HepG2 (cell line): ENCODE results near the gene SMOC1. TPM values are rescaled to one million over a fixed set of nuclear protein-coding genes. Genes with fewer than 3 reads are reported as not detected.

Experiments
- ATRX ChIP-seq: sonication (generic); formaldehyde crosslinking; IDR thresholded peaks from 2 replicates; pipeline ENCODE4 v1.4.0; 2020; ENCODE audit warnings: missing genetic modification reagents, borderline replicate concordance
- GATAD1 ChIP-seq: IDR thresholded peaks from 2 replicates; pipeline ENCODE4 v1.6.1; 2016; ENCODE audit warnings: missing genetic modification reagents, missing compliant biosample characterization
- HNF4G ChIP-seq, 2 experiments: sonication (generic) in 1 of 2; formaldehyde crosslinking in 1 of 2; IDR thresholded peaks; 2 replicates each; pipeline versions ENCODE4 v1.4.0 to v1.6.1; 2011 to 2020; ENCODE audit warnings: borderline replicate concordance in 2 of 2, low read depth in 2 of 2, mild to moderate bottlenecking in 2 of 2, low read length in 1 of 2, missing genetic modification reagents in 1 of 2, moderate library complexity in 1 of 2
- NKX3-1 ChIP-seq: sonication (generic); formaldehyde crosslinking; IDR thresholded peaks from 2 replicates; pipeline ENCODE4 v1.5.0; 2020; ENCODE audit warnings: missing genetic modification reagents
- NR2F1 ChIP-seq, 2 experiments: fragments of 450-650 bp in 1 of 2; formaldehyde crosslinking in 1 of 2; IDR thresholded peaks; 2 replicates each; pipeline versions ENCODE4 v1.5.0 to v1.6.1; 2016 to 2020; ENCODE audit warnings: mild to moderate bottlenecking in 1 of 2, missing compliant biosample characterization in 1 of 2, missing genetic modification reagents in 1 of 2, moderate library complexity in 1 of 2
- SMAD3 ChIP-seq: sonication (generic); formaldehyde crosslinking; IDR thresholded peaks from 2 replicates; pipeline ENCODE4 v1.4.0; 2020; ENCODE audit warnings: missing genetic modification reagents
- SNAPC2 ChIP-seq: sonication (generic); formaldehyde crosslinking; IDR thresholded peaks from 2 replicates; pipeline ENCODE4 v1.8.1; 2022; ENCODE audit warnings: mild to moderate bottlenecking, missing genetic modification reagents
- TCF12 ChIP-seq, 2 experiments: fragments of 450-650 bp in 1 of 2; sonication (generic) in 1 of 2; formaldehyde crosslinking in 1 of 2; IDR thresholded peaks; 2 replicates each; pipeline versions ENCODE4 v1.6.1 to v1.8.0; 2017 to 2022; ENCODE audit warnings: antibody characterized with exemption in 1 of 2, mild to moderate bottlenecking in 1 of 2, missing genetic modification reagents in 1 of 2, moderate library complexity in 1 of 2
- TEAD2 ChIP-seq: sonication (generic); formaldehyde crosslinking; IDR thresholded peaks from 2 replicates; pipeline ENCODE4 v1.9.0; 2021; ENCODE audit warnings: missing genetic modification reagents
- ZFP36L2 ChIP-seq: sonication (generic); formaldehyde crosslinking; IDR thresholded peaks from 2 replicates; pipeline ENCODE4 v1.4.0; 2020; ENCODE audit warnings: missing genetic modification reagents
- ZKSCAN5 ChIP-seq: sonication (generic); formaldehyde crosslinking; IDR thresholded peaks from 2 replicates; pipeline ENCODE4 v1.5.1; 2020; ENCODE audit warnings: mild to moderate bottlenecking, missing genetic modification reagents
- ZMAT3 ChIP-seq: sonication (generic); formaldehyde crosslinking; conservative IDR thresholded peaks from 2 replicates; pipeline ENCODE4 v1.7.0; 2021; ENCODE audit warnings: missing genetic modification reagents
- ZNF121 ChIP-seq: sonication (generic); formaldehyde crosslinking; IDR thresholded peaks from 2 replicates; pipeline ENCODE4 v1.5.0; 2020; ENCODE audit warnings: mild to moderate bottlenecking, missing genetic modification reagents
- ZNF44 ChIP-seq: sonication (generic); formaldehyde crosslinking; IDR thresholded peaks from 2 replicates; pipeline ENCODE4 v1.5.1; 2020; ENCODE audit warnings: mild to moderate bottlenecking, missing genetic modification reagents
- ZNF788 ChIP-seq: sonication (generic); formaldehyde crosslinking; IDR thresholded peaks from 2 replicates; pipeline ENCODE4 v1.5.0; 2020; ENCODE audit warnings: mild to moderate bottlenecking, missing genetic modification reagents, borderline replicate concordance
- ZSCAN9 ChIP-seq: IDR thresholded peaks from 2 replicates; pipeline ENCODE4 v1.6.1; 2016; ENCODE audit warnings: borderline replicate concordance
- polyA plus RNA-seq, 8 experiments: library from polyadenylated mRNA; depleted of rRNA in 3 of 8; stranded (reverse) in 7 of 8; unstranded in 1 of 8; fragments of >200 nt; fragmentation: Illumina TruSeq in 4 of 8; extraction: Trizol in 4 of 8; gene quantifications; 2 replicates each; pipeline versions ENCODE4 v1.2.1 to v1.2.3, GENCODE V29; 2011 to 2016; ENCODE audit warnings: low read depth in 4 of 8, missing spikeins in 1 of 8, mixed read lengths in 1 of 8; ENCODE audit not compliant: insufficient read depth in 1 of 8
- total RNA-seq, 5 experiments: library from RNA; depleted of rRNA; stranded (reverse); fragments of >200 nt; fragmentation: Illumina TruSeq; extraction: Trizol; gene quantifications; 2 replicates each; pipeline ENCODE4 v1.2.3, GENCODE V29; 2016; ENCODE audit warnings: low read depth in 1 of 5
- TF ChIP-seq, protein P1 (sequence below): sonication (generic); formaldehyde crosslinking; IDR thresholded peaks from 2 replicates; pipeline ENCODE4 v1.9.0; 2022; ENCODE audit warnings: low read depth, missing genetic modification reagents
- TF ChIP-seq, protein P2 (sequence below), 2 experiments: fragments of 450-650 bp in 1 of 2; sonication (generic) in 1 of 2; formaldehyde crosslinking; IDR thresholded peaks; 2 replicates each; pipeline versions ENCODE4 v1.5.0 to v1.8.0; 2020 to 2022; ENCODE audit warnings: mild to moderate bottlenecking in 1 of 2, missing genetic modification reagents in 1 of 2
- TF ChIP-seq, protein P3 (sequence below): sonication (generic); formaldehyde crosslinking; IDR thresholded peaks from 2 replicates; pipeline ENCODE4 v1.4.0; 2020; ENCODE audit warnings: missing genetic modification reagents
- TF ChIP-seq, protein P4 (sequence below): sonication (generic); formaldehyde crosslinking; IDR thresholded peaks from 2 replicates; pipeline ENCODE4 v1.5.1; 2020; ENCODE audit warnings: mild to moderate bottlenecking, missing genetic modification reagents
- TF ChIP-seq, protein P5 (sequence below): sonication (generic); formaldehyde crosslinking; IDR thresholded peaks from 2 replicates; pipeline ENCODE4 v1.4.0; 2020; ENCODE audit warnings: missing genetic modification reagents, mild to moderate bottlenecking, borderline replicate concordance

SMOC1 gene
- total and polyA plus RNA-seq, 2 of the 13 experiments (the other 11 are each of a cell fraction or from before 2014, with no cell fraction given): 17.8 to 35.6 TPM

DNA sequence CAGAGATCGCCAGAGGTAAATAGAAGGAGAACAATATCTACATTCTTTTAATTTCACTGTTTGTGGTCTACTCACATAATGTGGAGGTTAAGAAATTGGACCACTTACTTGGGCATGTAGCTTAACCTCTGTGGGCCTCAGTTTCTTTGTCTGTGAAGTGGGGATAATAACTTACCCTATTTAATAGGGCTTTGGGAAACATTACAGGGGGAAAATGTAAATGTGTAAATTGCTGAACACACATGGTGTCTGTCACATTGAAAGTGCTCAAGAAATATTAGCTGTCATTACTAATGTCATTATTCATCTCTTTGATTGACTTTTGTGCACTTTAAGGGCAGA, 169.1 kb downstream of the SMOC1 start (continued):
- TF ChIP-seq, protein P1, sequence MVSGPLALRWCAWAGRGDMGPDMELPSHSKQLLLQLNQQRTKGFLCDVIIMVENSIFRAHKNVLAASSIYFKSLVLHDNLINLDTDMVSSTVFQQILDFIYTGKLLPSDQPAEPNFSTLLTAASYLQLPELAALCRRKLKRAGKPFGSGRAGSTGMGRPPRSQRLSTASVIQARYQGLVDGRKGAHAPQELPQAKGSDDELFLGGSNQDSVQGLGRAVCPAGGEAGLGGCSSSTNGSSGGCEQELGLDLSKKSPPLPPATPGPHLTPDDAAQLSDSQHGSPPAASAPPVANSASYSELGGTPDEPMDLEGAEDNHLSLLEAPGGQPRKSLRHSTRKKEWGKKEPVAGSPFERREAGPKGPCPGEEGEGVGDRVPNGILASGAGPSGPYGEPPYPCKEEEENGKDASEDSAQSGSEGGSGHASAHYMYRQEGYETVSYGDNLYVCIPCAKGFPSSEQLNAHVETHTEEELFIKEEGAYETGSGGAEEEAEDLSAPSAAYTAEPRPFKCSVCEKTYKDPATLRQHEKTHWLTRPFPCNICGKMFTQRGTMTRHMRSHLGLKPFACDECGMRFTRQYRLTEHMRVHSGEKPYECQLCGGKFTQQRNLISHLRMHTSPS (CRISPR knock-in tag): no peak
- no peak for TF ChIP-seq ZMAT3 (CRISPR knock-in tag)
- 0 out of 2 replicates have a peak, but pooled peaks have one; percentile 37 for TF ChIP-seq NKX3-1 (CRISPR knock-in tag)
- TF ChIP-seq ZNF44 (CRISPR knock-in tag): no peak
- no peak for TF ChIP-seq ZNF788
- TF ChIP-seq, protein P2, sequence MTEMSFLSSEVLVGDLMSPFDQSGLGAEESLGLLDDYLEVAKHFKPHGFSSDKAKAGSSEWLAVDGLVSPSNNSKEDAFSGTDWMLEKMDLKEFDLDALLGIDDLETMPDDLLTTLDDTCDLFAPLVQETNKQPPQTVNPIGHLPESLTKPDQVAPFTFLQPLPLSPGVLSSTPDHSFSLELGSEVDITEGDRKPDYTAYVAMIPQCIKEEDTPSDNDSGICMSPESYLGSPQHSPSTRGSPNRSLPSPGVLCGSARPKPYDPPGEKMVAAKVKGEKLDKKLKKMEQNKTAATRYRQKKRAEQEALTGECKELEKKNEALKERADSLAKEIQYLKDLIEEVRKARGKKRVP (CRISPR knock-in tag; IDR thresholded peaks at IDR 0.05): no peak
- no peak for TF ChIP-seq GATAD1
- no peak for TF ChIP-seq ZKSCAN5 (CRISPR knock-in tag)
- TF ChIP-seq, protein P3, sequence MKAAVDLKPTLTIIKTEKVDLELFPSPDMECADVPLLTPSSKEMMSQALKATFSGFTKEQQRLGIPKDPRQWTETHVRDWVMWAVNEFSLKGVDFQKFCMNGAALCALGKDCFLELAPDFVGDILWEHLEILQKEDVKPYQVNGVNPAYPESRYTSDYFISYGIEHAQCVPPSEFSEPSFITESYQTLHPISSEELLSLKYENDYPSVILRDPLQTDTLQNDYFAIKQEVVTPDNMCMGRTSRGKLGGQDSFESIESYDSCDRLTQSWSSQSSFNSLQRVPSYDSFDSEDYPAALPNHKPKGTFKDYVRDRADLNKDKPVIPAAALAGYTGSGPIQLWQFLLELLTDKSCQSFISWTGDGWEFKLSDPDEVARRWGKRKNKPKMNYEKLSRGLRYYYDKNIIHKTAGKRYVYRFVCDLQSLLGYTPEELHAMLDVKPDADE (CRISPR knock-in tag): no peak
- no peak for TF ChIP-seq SMAD3 (CRISPR knock-in tag)
- TF ChIP-seq ZSCAN9: no peak
- no peak for TF ChIP-seq NR2F1 (CRISPR knock-in tag; IDR thresholded peaks at IDR 0.05)
- TF ChIP-seq, protein P4, sequence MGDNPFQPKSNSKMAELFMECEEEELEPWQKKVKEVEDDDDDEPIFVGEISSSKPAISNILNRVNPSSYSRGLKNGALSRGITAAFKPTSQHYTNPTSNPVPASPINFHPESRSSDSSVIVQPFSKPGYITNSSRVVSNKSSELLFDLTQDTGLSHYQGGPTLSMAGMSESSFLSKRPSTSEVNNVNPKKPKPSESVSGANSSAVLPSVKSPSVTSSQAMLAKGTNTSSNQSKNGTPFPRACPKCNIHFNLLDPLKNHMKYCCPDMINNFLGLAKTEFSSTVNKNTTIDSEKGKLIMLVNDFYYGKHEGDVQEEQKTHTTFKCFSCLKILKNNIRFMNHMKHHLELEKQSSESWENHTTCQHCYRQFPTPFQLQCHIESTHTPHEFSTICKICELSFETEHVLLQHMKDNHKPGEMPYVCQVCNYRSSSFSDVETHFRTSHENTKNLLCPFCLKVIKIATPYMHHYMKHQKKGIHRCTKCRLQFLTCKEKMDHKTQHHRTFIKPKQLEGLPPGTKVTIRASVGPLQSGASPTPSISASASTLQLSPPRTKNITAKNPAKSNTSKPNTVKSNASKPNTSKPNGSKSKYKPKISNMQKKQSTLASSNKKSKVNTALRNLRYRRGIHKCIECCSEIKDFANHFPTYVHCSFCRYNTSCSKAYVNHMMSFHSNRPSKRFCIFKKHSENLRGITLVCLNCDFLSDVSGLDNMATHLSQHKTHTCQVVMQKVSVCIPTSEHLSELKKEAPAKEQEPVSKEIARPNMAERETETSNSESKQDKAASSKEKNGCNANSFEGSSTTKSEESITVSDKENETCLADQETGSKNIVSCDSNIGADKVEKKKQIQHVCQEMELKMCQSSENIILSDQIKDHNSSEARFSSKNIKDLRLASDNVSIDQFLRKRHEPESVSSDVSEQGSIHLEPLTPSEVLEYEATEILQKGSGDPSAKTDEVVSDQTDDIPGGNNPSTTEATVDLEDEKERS (CRISPR knock-in tag): no peak
- TF ChIP-seq ZNF121 (CRISPR knock-in tag): peak; percentile 43; the same call in 1 of the 2 replicates
- no peak for TF ChIP-seq TCF12 (IDR thresholded peaks at IDR 0.05)
- no peak for TF ChIP-seq TCF12 (CRISPR knock-in tag; IDR thresholded peaks at IDR 0.05)
- TF ChIP-seq ZFP36L2 (CRISPR knock-in tag): no peak
- TF ChIP-seq HNF4G (IDR thresholded peaks at IDR 0.05; ENCODE audit: borderline replicate concordance, low read depth, low read length): peak; percentile 47; the same call in 1 of the 2 replicates
- no peak for TF ChIP-seq HNF4G (CRISPR knock-in tag; IDR thresholded peaks at IDR 0.05; ENCODE audit: borderline replicate concordance, low read depth)
- TF ChIP-seq, protein P5, sequence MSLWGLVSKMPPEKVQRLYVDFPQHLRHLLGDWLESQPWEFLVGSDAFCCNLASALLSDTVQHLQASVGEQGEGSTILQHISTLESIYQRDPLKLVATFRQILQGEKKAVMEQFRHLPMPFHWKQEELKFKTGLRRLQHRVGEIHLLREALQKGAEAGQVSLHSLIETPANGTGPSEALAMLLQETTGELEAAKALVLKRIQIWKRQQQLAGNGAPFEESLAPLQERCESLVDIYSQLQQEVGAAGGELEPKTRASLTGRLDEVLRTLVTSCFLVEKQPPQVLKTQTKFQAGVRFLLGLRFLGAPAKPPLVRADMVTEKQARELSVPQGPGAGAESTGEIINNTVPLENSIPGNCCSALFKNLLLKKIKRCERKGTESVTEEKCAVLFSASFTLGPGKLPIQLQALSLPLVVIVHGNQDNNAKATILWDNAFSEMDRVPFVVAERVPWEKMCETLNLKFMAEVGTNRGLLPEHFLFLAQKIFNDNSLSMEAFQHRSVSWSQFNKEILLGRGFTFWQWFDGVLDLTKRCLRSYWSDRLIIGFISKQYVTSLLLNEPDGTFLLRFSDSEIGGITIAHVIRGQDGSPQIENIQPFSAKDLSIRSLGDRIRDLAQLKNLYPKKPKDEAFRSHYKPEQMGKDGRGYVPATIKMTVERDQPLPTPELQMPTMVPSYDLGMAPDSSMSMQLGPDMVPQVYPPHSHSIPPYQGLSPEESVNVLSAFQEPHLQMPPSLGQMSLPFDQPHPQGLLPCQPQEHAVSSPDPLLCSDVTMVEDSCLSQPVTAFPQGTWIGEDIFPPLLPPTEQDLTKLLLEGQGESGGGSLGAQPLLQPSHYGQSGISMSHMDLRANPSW (CRISPR knock-in tag): no peak
- no peak for TF ChIP-seq TEAD2 (CRISPR knock-in tag)
- no peak for TF ChIP-seq SNAPC2 (CRISPR knock-in tag)
- no peak for TF ChIP-seq ATRX
